Measurements from ENCODE around the gene DYNC1LI1. TPM values are rescaled to one million over a fixed set of nuclear protein-coding genes. Genes with fewer than 3 reads are reported as not detected.

DYNC1LI1 gene
- total RNA-seq, 1 donor: 34.4 TPM

DNA sequence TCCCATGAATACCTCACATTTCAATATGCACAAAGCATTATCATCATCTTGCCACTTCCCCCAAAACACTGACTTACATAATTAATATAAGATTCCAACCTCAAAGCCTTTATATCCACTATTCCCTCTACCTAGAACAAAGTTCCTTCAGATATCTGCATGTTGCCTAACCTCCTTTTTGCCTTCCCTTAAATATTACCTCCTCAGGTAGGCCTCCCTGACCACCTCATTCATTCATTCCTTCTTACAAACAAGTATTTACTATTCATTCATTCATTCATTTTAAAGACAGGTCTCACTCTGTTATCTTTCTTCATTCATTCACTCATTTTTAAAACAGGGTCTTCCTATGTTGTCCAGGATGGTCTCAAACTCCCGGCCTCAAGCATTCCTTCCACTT, 18.6 kb downstream of the DYNC1LI1 start:
- peaks cover 90% of the 10 kb centered on the region for H3K79me2 ChIP-seq (ENCODE audit: insufficient read depth, low read length)
- H3K27ac ChIP-seq (ENCODE audit: low read depth, low read length): no peak overlapping the region
- no peak overlapping the region for H3K4me2 ChIP-seq (ENCODE audit: insufficient read depth, low read length)
- TF ChIP-seq, protein P1, sequence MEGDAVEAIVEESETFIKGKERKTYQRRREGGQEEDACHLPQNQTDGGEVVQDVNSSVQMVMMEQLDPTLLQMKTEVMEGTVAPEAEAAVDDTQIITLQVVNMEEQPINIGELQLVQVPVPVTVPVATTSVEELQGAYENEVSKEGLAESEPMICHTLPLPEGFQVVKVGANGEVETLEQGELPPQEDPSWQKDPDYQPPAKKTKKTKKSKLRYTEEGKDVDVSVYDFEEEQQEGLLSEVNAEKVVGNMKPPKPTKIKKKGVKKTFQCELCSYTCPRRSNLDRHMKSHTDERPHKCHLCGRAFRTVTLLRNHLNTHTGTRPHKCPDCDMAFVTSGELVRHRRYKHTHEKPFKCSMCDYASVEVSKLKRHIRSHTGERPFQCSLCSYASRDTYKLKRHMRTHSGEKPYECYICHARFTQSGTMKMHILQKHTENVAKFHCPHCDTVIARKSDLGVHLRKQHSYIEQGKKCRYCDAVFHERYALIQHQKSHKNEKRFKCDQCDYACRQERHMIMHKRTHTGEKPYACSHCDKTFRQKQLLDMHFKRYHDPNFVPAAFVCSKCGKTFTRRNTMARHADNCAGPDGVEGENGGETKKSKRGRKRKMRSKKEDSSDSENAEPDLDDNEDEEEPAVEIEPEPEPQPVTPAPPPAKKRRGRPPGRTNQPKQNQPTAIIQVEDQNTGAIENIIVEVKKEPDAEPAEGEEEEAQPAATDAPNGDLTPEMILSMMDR (IDR thresholded peaks at IDR 0.05; ENCODE audit: extremely low read depth, low read depth, low read length): no peak
- no peak for DNase-seq (ENCODE audit: insufficient read length, low spot score, missing footprints)
- no peak overlapping the region for H2AFZ ChIP-seq (ENCODE audit: low read length)
- H3K4me1 ChIP-seq (ENCODE audit: insufficient read depth, low read length): no peaks in the 10 kb centered on the region
- H4K20me1 ChIP-seq (ENCODE audit: insufficient read depth, low read length): peaks cover 36% of the 10 kb centered on the region
- no peaks in the 10 kb centered on the region for H3K9me3 ChIP-seq (ENCODE audit: low read depth, low read length)
- no peaks in the 10 kb centered on the region for H3K36me3 ChIP-seq (ENCODE audit: insufficient read depth, low read length)
- no peak overlapping the region for H3K4me3 ChIP-seq (ENCODE audit: insufficient read depth, low read length)
- no peaks in the 10 kb centered on the region for H3K27me3 ChIP-seq (ENCODE audit: insufficient read depth, low read length)

DNA sequence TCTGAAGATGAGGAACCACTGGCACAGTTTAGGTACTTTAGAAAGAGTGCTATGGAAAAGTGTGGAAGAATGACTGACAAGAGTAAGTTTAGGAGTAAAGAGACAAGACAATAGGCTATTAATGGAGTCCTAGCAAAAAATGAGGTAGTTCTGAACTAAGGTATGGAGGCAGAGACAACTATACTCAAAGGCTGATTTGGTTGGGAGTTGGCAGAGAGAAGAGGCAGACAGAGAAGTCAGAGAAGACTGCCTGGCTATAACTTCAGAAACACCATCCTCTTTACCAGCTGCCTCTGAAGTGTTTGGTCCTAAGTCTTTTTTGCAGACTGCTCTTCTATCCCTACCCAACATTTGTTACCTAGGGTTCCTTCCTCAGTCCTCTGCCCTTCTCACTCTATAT, 19.2 kb downstream of the DYNC1LI1 start:
- Histone ChIP-seq H2AFZ (ENCODE audit: low read length) (no peak overlapping the region), H4K20me1 (ENCODE audit: insufficient read depth, low read length) (peaks cover 36% of the 10 kb centered on the region)

DNA sequence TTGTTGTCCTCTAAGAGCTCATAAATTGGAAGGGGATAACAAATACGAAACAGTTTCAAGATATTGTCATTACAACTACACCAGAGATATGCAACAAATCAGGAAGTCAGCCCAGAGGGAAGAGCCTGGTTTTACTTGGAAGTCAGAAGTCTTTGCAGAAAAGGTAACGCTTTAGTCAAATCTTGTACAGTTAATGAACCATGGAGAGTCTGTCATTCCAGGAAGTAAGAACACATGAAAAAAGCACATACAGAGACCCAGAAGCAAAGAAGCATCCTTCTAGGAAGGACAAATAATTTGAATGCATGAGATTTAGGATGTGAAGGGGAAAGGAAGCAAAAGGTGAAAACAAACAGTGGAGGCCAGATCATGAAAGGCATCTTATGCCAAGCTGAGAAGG, 19.6 kb downstream of the DYNC1LI1 start:
- TF ChIP-seq, protein P1 (IDR thresholded peaks at IDR 0.05; ENCODE audit: extremely low read depth, low read depth, low read length): no peak
- Histone ChIP-seq H3K9me3 (ENCODE audit: low read depth, low read length) (no peaks in the 10 kb centered on the region), H3K4me3 (ENCODE audit: insufficient read depth, low read length) (no peak overlapping the region), H2AFZ (ENCODE audit: low read length) (no peak overlapping the region), H4K20me1 (ENCODE audit: insufficient read depth, low read length) (peaks cover 34% of the 10 kb centered on the region), H3K79me2 (ENCODE audit: insufficient read depth, low read length) (peaks cover 89% of the 10 kb centered on the region), H3K27me3 (ENCODE audit: insufficient read depth, low read length) (no peaks in the 10 kb centered on the region), H3K4me2 (ENCODE audit: insufficient read depth, low read length) (no peak overlapping the region), H3K4me1 (ENCODE audit: insufficient read depth, low read length) (no peaks in the 10 kb centered on the region), H3K36me3 (ENCODE audit: insufficient read depth, low read length) (no peaks in the 10 kb centered on the region), H3K27ac (ENCODE audit: low read depth, low read length) (no peak overlapping the region)
- DNase-seq (ENCODE audit: insufficient read length, low spot score, missing footprints): no peak

More for the DNA sequence above, 19.2 kb downstream of the DYNC1LI1 start:
- H3K4me3 ChIP-seq (ENCODE audit: insufficient read depth, low read length): no peak overlapping the region
- no peak overlapping the region for H3K4me2 ChIP-seq (ENCODE audit: insufficient read depth, low read length)
- H3K79me2 ChIP-seq (ENCODE audit: insufficient read depth, low read length): peaks cover 90% of the 10 kb centered on the region
- TF ChIP-seq, protein P1 (IDR thresholded peaks at IDR 0.05; ENCODE audit: extremely low read depth, low read depth, low read length): no peak
- no peak overlapping the region for H3K27ac ChIP-seq (ENCODE audit: low read depth, low read length)
- no peaks in the 10 kb centered on the region for H3K36me3 ChIP-seq (ENCODE audit: insufficient read depth, low read length)
- no peak for DNase-seq (ENCODE audit: insufficient read length, low spot score, missing footprints)
- no peaks in the 10 kb centered on the region for H3K9me3 ChIP-seq (ENCODE audit: low read depth, low read length)
- no peaks in the 10 kb centered on the region for H3K27me3 ChIP-seq (ENCODE audit: insufficient read depth, low read length)
- no peaks in the 10 kb centered on the region for H3K4me1 ChIP-seq (ENCODE audit: insufficient read depth, low read length)

DNA sequence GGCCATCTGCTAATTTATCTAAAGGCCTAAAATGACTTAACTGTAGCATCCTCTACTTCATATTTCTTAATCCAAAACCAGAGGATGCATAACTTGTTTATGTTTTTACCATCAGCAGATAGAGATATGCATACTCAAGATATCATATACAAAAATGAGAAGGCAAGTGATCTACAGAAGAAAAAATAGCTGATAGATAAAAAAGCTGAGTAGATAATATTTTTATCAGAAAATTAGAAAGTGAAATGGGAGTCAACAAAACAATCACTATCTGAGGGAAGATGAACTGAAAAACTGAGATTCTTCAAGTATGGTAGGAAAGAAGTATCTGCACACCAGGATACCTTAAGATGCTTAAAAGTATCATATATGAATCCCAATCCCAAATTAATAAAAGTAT, 25.4 kb downstream of the DYNC1LI1 start:
- DNase-seq (ENCODE audit: insufficient read length, low spot score, missing footprints): no peak
- no peaks in the 10 kb centered on the region for H3K36me3 ChIP-seq (ENCODE audit: insufficient read depth, low read length)
- peaks cover 2% of the 10 kb centered on the region for H3K4me1 ChIP-seq (ENCODE audit: insufficient read depth, low read length)
- TF ChIP-seq, protein P1 (IDR thresholded peaks at IDR 0.05; ENCODE audit: extremely low read depth, low read depth, low read length): no peak
- no peaks in the 10 kb centered on the region for H3K27me3 ChIP-seq (ENCODE audit: insufficient read depth, low read length)
- H4K20me1 ChIP-seq (ENCODE audit: insufficient read depth, low read length): peaks cover 2% of the 10 kb centered on the region
- no peak overlapping the region for H2AFZ ChIP-seq (ENCODE audit: low read length)
- H3K79me2 ChIP-seq (ENCODE audit: insufficient read depth, low read length): peaks cover 51% of the 10 kb centered on the region
- no peak overlapping the region for H3K4me3 ChIP-seq (ENCODE audit: insufficient read depth, low read length)
- no peak overlapping the region for H3K4me2 ChIP-seq (ENCODE audit: insufficient read depth, low read length)
- H3K9me3 ChIP-seq (ENCODE audit: low read depth, low read length): no peaks in the 10 kb centered on the region
- H3K27ac ChIP-seq (ENCODE audit: low read depth, low read length): no peak overlapping the region

All from osteoblast (primary cell).